Mesenchymal stem cell (in vitro differentiated cells and primary cell): ENCODE data around the gene P2RY11.

Experiments
- DNase-seq: peaks from one replicate; pipeline ENCODE4 v3.0.0-alpha.2; 2013
- H2AFZ ChIP-seq: one replicate; pipeline ENCODE4 v1.6.1; 2013; ENCODE audit warnings: low read depth, mild to moderate bottlenecking, control low read depth, inconsistent platforms, low read length, moderate library complexity
- H2AK5ac ChIP-seq: 2 replicates; pipeline ENCODE4 v1.6.1; 2013; ENCODE audit warnings: low read length, moderate library complexity, mild to moderate bottlenecking, inconsistent platforms; ENCODE audit not compliant: severe bottlenecking
- H2BK120ac ChIP-seq: one replicate; pipeline ENCODE4 v1.6.1; 2013; ENCODE audit warnings: low read depth, mild to moderate bottlenecking, inconsistent platforms, low read length, moderate library complexity
- H2BK12ac ChIP-seq, 2 experiments: one replicate each; pipeline ENCODE4 v1.6.1; 2013; ENCODE audit warnings: inconsistent platforms in 2 of 2, low read length in 2 of 2, mild to moderate bottlenecking in 2 of 2, moderate library complexity in 2 of 2, control low read depth in 1 of 2
- H2BK15ac ChIP-seq: one replicate; pipeline ENCODE4 v1.6.1; 2013; ENCODE audit warnings: mild to moderate bottlenecking, low read depth, inconsistent platforms; ENCODE audit not compliant: poor library complexity, severe bottlenecking
- H2BK5ac ChIP-seq: 2 replicates; pipeline ENCODE4 v1.6.1; 2013; ENCODE audit warnings: low read depth, mild to moderate bottlenecking, low read length, control low read depth, inconsistent platforms; ENCODE audit not compliant: poor library complexity, severe bottlenecking
- H3K14ac ChIP-seq, 2 experiments: one replicate each; pipeline ENCODE4 v1.6.1; 2013; ENCODE audit warnings: inconsistent platforms in 2 of 2, low read length in 2 of 2, control low read depth in 1 of 2, mild to moderate bottlenecking in 1 of 2, moderate library complexity in 1 of 2
- H3K18ac ChIP-seq, 2 experiments: one replicate each; pipeline ENCODE4 v1.6.1; 2013; ENCODE audit warnings: inconsistent platforms in 2 of 2, low read length in 2 of 2, control low read depth in 1 of 2, low read depth in 1 of 2, mild to moderate bottlenecking in 1 of 2
- H3K23ac ChIP-seq, 2 experiments: one replicate each; pipeline ENCODE4 v1.6.1; 2013; ENCODE audit warnings: inconsistent platforms in 2 of 2, low read length in 2 of 2, mild to moderate bottlenecking in 2 of 2, moderate library complexity in 2 of 2, control low read depth in 1 of 2
- H3K27ac ChIP-seq: 2 replicates; pipeline ENCODE4 v1.5.1; 2013; ENCODE audit warnings: mild to moderate bottlenecking, moderate library complexity, low read length, control low read depth, inconsistent platforms; ENCODE audit not compliant: poor library complexity, severe bottlenecking
- H3K27me3 ChIP-seq, 2 experiments: 2 replicates each; pipeline versions ENCODE4 v1.6.1 to v1.7.0; 2013; ENCODE audit warnings: low read length in 2 of 2, mild to moderate bottlenecking in 2 of 2, moderate library complexity in 2 of 2, control low read depth in 1 of 2, inconsistent platforms in 1 of 2; ENCODE audit not compliant: control insufficient read depth in 1 of 2, insufficient read depth in 1 of 2
- H3K36me3 ChIP-seq, 2 experiments: 2 replicates each; pipeline versions ENCODE4 v1.6.1 to v1.7.0; 2013; ENCODE audit warnings: low read length in 2 of 2, control low read depth in 1 of 2, inconsistent platforms in 1 of 2, low read depth in 1 of 2, mild to moderate bottlenecking in 1 of 2; ENCODE audit not compliant: insufficient read depth in 2 of 2, control insufficient read depth in 1 of 2
- H3K4ac ChIP-seq, 2 experiments: one replicate each; pipeline ENCODE4 v1.6.1; 2013; ENCODE audit warnings: inconsistent platforms in 2 of 2, low read length in 2 of 2, mild to moderate bottlenecking in 2 of 2, moderate library complexity in 2 of 2, control low read depth in 1 of 2, low read depth in 1 of 2
- H3K4me1 ChIP-seq: 2 replicates; pipeline ENCODE4 v1.6.1; 2013; ENCODE audit warnings: low read depth, low read length, control low read depth; ENCODE audit not compliant: control insufficient read depth, insufficient read depth
- H3K4me2 ChIP-seq: 2 replicates; pipeline ENCODE4 v1.6.1; 2013; ENCODE audit warnings: low read length, mild to moderate bottlenecking, inconsistent platforms; ENCODE audit not compliant: poor library complexity, severe bottlenecking
- H3K4me3 ChIP-seq, 2 experiments: 2 replicates each; pipeline versions ENCODE4 v1.5.1 to v1.7.0; 2013; ENCODE audit warnings: low read length in 2 of 2, mild to moderate bottlenecking in 2 of 2, control low read depth in 1 of 2, low read depth in 1 of 2; ENCODE audit not compliant: insufficient read depth in 1 of 2
- H3K79me1 ChIP-seq: replicated peaks from 2 replicates; pipeline ENCODE4 v1.6.1; 2013; ENCODE audit warnings: mild to moderate bottlenecking, control low read depth, low read length, inconsistent platforms; ENCODE audit not compliant: poor library complexity, severe bottlenecking
- H3K9ac ChIP-seq: 2 replicates; pipeline ENCODE4 v1.7.0; 2013; ENCODE audit warnings: mild to moderate bottlenecking, low read length, moderate library complexity
- H3K9me3 ChIP-seq: 2 replicates; pipeline ENCODE4 v1.7.0; 2013; ENCODE audit warnings: mild to moderate bottlenecking, low read length; ENCODE audit not compliant: control insufficient read depth
- H4K8ac ChIP-seq: one replicate; pipeline ENCODE4 v1.6.1; 2013; ENCODE audit warnings: inconsistent platforms, mild to moderate bottlenecking, low read length, moderate library complexity
- H4K91ac ChIP-seq: one replicate; pipeline ENCODE4 v1.6.1; 2013; ENCODE audit warnings: mild to moderate bottlenecking, low read length, inconsistent platforms
- WGBS: methylation state at CpG from one replicate; pipeline ENCODE4 v1.1.7; 2013; ENCODE audit warnings: mixed read lengths; 5-methylcytosine and 5-hydroxymethylcytosine counted together

Gene P2RY11

DNA sequence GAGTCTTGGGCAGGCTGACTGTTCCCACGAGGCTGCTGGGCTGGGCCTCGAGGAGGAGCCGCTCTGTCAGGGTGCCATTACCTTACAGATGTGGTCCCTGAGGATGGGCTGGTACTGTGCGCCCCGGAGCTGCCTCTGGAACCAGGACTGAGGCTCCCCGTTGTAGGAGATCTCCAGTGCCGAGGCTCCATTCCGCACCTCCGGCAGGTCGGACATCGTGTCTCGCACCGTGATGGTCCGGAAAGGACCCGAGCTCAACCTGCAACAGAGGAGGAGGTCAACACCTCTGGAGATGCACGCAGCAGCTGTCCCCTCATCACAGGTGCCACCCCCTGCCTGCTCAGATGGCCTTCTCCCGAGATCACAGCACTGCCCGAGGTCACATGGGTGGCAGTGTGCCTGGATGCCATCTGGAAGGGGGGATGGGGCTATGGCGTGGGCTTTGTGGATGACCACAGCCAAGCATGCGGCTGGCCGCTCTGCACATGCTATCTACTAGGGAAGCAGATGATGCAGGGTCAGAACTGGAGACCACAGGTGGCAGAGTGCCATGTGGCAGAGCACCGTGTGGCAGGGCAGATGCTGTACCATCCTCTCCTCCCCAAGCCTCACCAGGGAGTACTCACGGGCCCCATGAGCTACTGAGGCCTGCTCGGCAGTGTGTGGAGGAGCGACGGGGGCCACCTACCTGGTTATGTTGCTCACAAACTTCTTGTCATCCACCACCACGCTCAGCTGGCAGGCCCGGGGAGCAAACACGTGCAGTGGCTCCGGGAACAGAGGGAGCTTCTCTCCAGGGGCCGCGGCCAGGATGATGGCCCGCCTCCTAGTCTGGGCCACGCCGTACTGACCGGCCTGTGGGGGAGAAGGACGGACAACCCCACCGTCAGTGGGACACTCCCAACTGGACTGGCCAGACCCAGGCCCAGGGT lies 26.5 kb downstream of the P2RY11 start:
- WGBS: 96% methylated on average over 38 of the region's 38 CpGs

DNA sequence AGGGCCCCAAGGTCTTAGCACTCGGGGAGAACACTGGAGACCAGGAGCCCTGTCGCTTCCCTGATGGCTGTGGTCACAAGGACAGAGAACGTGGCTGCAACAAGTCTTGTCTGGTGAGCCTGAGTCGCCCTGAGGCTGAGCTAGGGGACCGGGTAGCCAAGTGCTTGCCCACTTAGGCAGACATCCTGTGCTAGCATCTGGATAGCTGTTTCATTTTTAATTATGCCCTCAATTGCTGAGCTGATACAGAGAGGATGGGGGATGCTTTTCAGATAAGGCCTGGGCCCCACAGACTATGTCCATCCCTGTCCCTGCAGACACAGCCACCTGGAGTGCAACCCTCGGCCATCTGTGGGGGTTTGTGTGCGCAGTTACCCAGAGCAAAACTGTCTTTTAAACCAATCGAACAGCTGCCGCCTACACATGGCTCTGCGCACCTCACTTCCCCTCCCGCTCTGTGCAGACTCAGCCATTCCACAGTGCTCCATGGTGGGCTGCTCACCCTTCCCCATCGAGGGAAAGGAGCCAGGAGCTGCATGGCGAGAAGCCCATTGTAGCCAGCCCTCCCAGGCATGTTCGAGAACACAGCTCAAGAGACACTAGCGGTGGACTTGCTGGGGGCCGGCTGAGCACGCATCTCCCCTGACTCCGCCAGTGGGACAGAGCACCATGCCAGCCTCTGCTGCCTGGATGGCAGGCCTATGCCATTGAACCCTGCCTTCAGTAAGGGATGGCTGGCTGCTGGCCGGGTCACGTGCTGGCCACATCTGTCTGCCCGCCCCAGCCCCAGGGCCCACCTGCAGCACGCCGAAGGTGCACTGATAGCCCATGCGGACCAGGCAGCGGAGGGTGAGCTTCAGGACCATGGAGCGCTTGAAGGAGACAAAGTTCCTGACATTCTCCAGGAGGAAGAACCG lies 27.6 kb downstream of the P2RY11 start:
- Histone ChIP-seq H2AK5ac (no peak overlapping the region), H2BK12ac (no peak overlapping the region), H3K36me3 (peaks cover 88 to 93% of the 10 kb centered on the region in 2 experiments), H3K27me3 (no peaks in the 10 kb centered on the region), H2BK120ac (no peak overlapping the region), H3K4me1 (no peaks in the 10 kb centered on the region), H3K79me1 (peaks cover 28% of the 10 kb centered on the region), H2AFZ (no peak overlapping the region), H4K91ac (no peak overlapping the region), H2BK15ac (no peak overlapping the region), H3K14ac (no peak overlapping the region), H2BK5ac (no peak overlapping the region), H3K4me2 (no peak overlapping the region), H3K23ac (no peak overlapping the region), H3K9me3 (no peaks in the 10 kb centered on the region), H3K4ac (no peak overlapping the region), H3K9ac (no peak overlapping the region), H3K27ac (no peak overlapping the region), H4K8ac (no peak overlapping the region), H3K4me3 (no peak overlapping the region), H3K18ac (no peak overlapping the region)
- no peak for DNase-seq
- WGBS: 98% methylated on average over 27 of the region's 27 CpGs

More for the DNA sequence above, 26.5 kb downstream of the P2RY11 start:
- no peak overlapping the region for H3K4ac ChIP-seq
- H3K4me2 ChIP-seq: no peak overlapping the region
- H3K27me3 ChIP-seq: no peaks in the 10 kb centered on the region
- H3K36me3 ChIP-seq: peaks cover 89 to 94% of the 10 kb centered on the region in 2 experiments
- no peak overlapping the region for H3K27ac ChIP-seq
- no peak overlapping the region for H3K14ac ChIP-seq
- H2BK12ac ChIP-seq: no peak overlapping the region
- H2BK120ac ChIP-seq: no peak overlapping the region
- H4K8ac ChIP-seq: no peak overlapping the region
- no peak overlapping the region for H2AK5ac ChIP-seq
- H2BK5ac ChIP-seq: no peak overlapping the region
- DNase-seq: no peak
- no peak overlapping the region for H4K91ac ChIP-seq
- H3K4me1 ChIP-seq: no peaks in the 10 kb centered on the region
- H3K18ac ChIP-seq: no peak overlapping the region
- no peak overlapping the region for H2BK15ac ChIP-seq
- no peak overlapping the region for H3K23ac ChIP-seq
- H3K9me3 ChIP-seq: no peaks in the 10 kb centered on the region
- no peak overlapping the region for H2AFZ ChIP-seq
- H3K4me3 ChIP-seq: no peak overlapping the region
- peaks cover 31% of the 10 kb centered on the region for H3K79me1 ChIP-seq
- no peak overlapping the region for H3K9ac ChIP-seq

DNA sequence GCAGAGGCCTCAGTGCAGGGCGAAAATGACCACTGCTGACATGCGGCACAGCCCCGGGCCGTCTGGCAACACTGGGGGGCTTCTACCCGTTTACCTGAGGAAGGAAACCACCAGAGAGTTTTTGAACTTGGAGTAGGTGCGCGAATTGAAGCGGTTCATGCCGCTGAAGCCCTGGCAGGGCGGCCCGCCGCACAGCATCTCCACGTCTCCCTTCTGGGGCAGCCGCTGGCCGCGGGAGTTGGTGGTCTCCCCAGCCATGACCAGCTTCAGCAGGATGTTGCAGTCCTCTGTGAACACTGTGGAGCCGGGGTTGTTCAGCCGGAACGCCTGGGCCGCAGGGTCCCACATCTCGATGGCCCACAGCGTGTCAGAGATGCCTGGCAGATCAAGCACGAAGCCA lies 28.5 kb downstream of the P2RY11 start:
- no peak for DNase-seq
- Histone ChIP-seq H3K23ac (no peak overlapping the region), H2AFZ (no peak overlapping the region), H3K18ac (no peak overlapping the region), H3K9me3 (no peaks in the 10 kb centered on the region), H2BK15ac (no peak overlapping the region), H3K14ac (no peak overlapping the region), H3K36me3 (peaks cover 90 to 95% of the 10 kb centered on the region in 2 experiments), H3K4me1 (no peaks in the 10 kb centered on the region), H3K9ac (no peak overlapping the region), H2BK5ac (no peak overlapping the region), H3K4ac (no peak overlapping the region), H2BK120ac (no peak overlapping the region), H3K4me2 (no peak overlapping the region), H2BK12ac (no peak overlapping the region), H4K91ac (no peak overlapping the region), H2AK5ac (no peak overlapping the region), H3K79me1 (peaks cover 31% of the 10 kb centered on the region), H3K27me3 (no peaks in the 10 kb centered on the region), H3K27ac (no peak overlapping the region), H3K4me3 (no peak overlapping the region), H4K8ac (no peak overlapping the region)
- 98% methylated on average over 23 of the region's 23 CpGs for WGBS

DNA sequence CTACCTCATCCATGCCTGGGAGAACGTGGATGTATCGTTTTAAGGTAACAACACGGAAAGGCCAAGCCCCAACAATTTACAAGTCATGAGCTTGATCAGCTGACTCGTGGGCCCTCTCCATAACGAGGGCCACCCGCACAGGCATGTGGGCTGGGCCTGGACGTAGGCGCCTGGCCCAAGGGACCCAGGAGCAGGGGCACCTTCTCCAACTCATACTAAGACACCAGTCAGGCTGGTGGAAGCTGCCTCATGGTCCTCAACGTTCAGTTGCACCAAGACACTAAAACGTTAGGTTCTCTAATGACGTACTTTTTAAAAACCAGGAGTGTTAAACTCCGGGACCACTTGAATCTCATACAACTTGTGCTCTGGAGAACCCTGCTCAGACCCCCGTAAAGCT lies 30.0 kb downstream of the P2RY11 start:
- no peak overlapping the region for H3K18ac ChIP-seq
- no peak overlapping the region for H4K91ac ChIP-seq
- H2AFZ ChIP-seq: no peak overlapping the region
- no peaks in the 10 kb centered on the region for H3K4me1 ChIP-seq
- H3K36me3 ChIP-seq: peaks cover 93 to 94% of the 10 kb centered on the region in 2 experiments
- H2BK15ac ChIP-seq: no peak overlapping the region
- 94% methylated on average over 13 of the region's 13 CpGs for WGBS
- H3K4me2 ChIP-seq: no peak overlapping the region
- no peaks in the 10 kb centered on the region for H3K9me3 ChIP-seq
- no peak overlapping the region for H3K14ac ChIP-seq
- no peak overlapping the region for H2BK12ac ChIP-seq
- H3K9ac ChIP-seq: no peak overlapping the region
- H2BK120ac ChIP-seq: no peak overlapping the region
- H2BK5ac ChIP-seq: no peak overlapping the region
- H3K79me1 ChIP-seq: peaks cover 34% of the 10 kb centered on the region
- no peak overlapping the region for H3K4ac ChIP-seq
- H3K23ac ChIP-seq: no peak overlapping the region
- H3K27me3 ChIP-seq: no peaks in the 10 kb centered on the region
- no peak overlapping the region for H4K8ac ChIP-seq
- DNase-seq: no peak
- H3K27ac ChIP-seq: no peak overlapping the region
- no peak overlapping the region for H3K4me3 ChIP-seq
- H2AK5ac ChIP-seq: no peak overlapping the region
